Tibial nerve (tissue), 3 donors: ENCODE measurements around the gene BICD1.

Experiments
- EP300 ChIP-seq, 2 donors: sonication (generic); formaldehyde crosslinking; IDR thresholded peaks; one replicate each; pipeline ENCODE4 v1.6.1; 2017; ENCODE audit warnings: antibody characterized with exemption in 2 of 2, mild to moderate bottlenecking in 1 of 2
- POLR2A ChIP-seq, 2 donors: fragments of 450-650 bp; IDR thresholded peaks; one replicate each; pipeline ENCODE4 v1.6.1; 2017; ENCODE audit warnings: antibody characterized with exemption in 2 of 2, mild to moderate bottlenecking in 2 of 2, moderate library complexity in 2 of 2

DNA sequence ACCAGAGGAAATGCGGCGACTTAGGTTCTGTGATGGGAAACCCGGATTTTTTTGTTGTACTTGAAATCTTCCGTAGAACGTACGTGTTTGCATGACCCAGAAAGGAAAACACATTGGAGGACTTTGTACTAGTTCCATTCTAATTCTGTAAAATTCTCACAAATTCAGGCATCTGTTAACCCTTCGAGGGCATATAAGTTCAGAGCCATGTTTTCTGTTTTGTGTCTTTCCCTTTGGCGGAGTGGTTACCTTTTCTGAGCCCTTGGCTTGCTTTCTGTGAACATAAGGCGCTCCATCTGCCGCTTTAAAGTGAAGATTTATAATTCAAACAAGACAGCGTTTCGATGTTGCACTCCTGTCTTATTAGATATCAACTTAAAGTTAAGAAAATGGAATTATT lies 34.2 kb downstream of the BICD1 start:
- no peak for TF ChIP-seq POLR2A (IDR thresholded peaks at IDR 0.05)
- TF ChIP-seq EP300 (IDR thresholded peaks at IDR 0.05), result no peak
